Hematopoietic multipotent progenitor cell treated with erythropoietin and hydrocortisone succinate and interleukin-3 and kit ligand, for 6 days (in vitro differentiated cells): ENCODE data around the gene FA2H.
"Not testable (repeated sequence)": the region's sequence is repeated elsewhere in the genome, so short reads cannot be mapped to it uniquely, and the experiment has no call there.

Source experiments
- DNase-seq: peaks from one replicate; pipeline ENCODE4 v3.0.0-alpha.2; 2015

The FA2H gene

GRCh38 chr16:74774223-74775139 is at the start of gene FA2H:
Gene FA2H, minus strand, starts transcription at chr16:74774820. Its CDS starts 65 bp downstream, at chr16:74774755.
- peak; percentile 79 for DNase-seq

- no peak for DNase-seq
These were observed 43.2 kb upstream of the FA2H start for GRCh38 chr16:74817851-74818250.

- peak; percentile 83 for DNase-seq
These were observed 38.6 kb upstream of the FA2H start for GRCh38 chr16:74813109-74813641.

GRCh38 chr16:74811911-74812310 is 37.3 kb upstream of the FA2H start:
- DNase-seq = peak; percentile 16

GRCh38 chr16:74811216-74811615 is 36.6 kb upstream of the FA2H start:
- DNase-seq = not testable (repeated sequence)

- no peak for DNase-seq
These were observed 32.5 kb upstream of the FA2H start for GRCh38 chr16:74807052-74807646.

GRCh38 chr16:74800216-74800871 is 25.7 kb upstream of the FA2H start:
- no peak for DNase-seq

- DNase-seq = no peak
These were observed 22.8 kb upstream of the FA2H start for GRCh38 chr16:74797414-74797813.

- DNase-seq = no peak
These were observed 20.5 kb upstream of the FA2H start for GRCh38 chr16:74795104-74795503.

- DNase-seq = no peak
These were observed 20.0 kb upstream of the FA2H start for GRCh38 chr16:74794668-74795067.

- DNase-seq = no peak
These were observed 19.0 kb upstream of the FA2H start for GRCh38 chr16:74793571-74793970.

GRCh38 chr16:74792225-74792624 is 17.6 kb upstream of the FA2H start:
- DNase-seq = no peak

- not testable (repeated sequence) for DNase-seq
These were observed 17.1 kb upstream of the FA2H start for GRCh38 chr16:74791749-74792148.

GRCh38 chr16:74788108-74788507 is 13.5 kb upstream of the FA2H start:
- no peak for DNase-seq

- no peak for DNase-seq
These were observed 10.4 kb upstream of the FA2H start for GRCh38 chr16:74785031-74785430.

- DNase-seq = no peak
These were observed 4.0 kb upstream of the FA2H start for GRCh38 chr16:74778646-74779045.

- DNase-seq = no peak
These were observed 2.3 kb upstream of the FA2H start for GRCh38 chr16:74776926-74777325.

GRCh38 chr16:74775255-74775654 is 635 bp upstream of the FA2H start:
- DNase-seq = no peak

- DNase-seq = no peak
These were observed 986 bp downstream of the FA2H start for GRCh38 chr16:74773446-74774222.

- no peak for DNase-seq
These were observed 2.8 kb downstream of the FA2H start for GRCh38 chr16:74771656-74772315.

GRCh38 chr16:74770831-74771526 is 3.6 kb downstream of the FA2H start:
- peak; percentile 20 for DNase-seq
